Keratinocyte (primary cell): ENCODE results near the gene FDPS. TPM values are rescaled to one million over a fixed set of nuclear protein-coding genes. Genes with fewer than 3 reads are reported as not detected.
A peak's percentile ranks its signal among the peaks of the same experiment; 100 is the strongest.

Experiments used
- DNase-seq: peaks from one replicate; pipeline ENCODE4 v3.0.0-alpha.2; 2011; ENCODE audit warnings: low read depth, missing footprints, low spot score
- FAIRE-seq: peaks from 2 replicates; lab custom pipeline; 2011; peaks lifted over from hg19 to GRCh38; lab: Jason Lieb, UNC
- H2AFZ ChIP-seq: 2 replicates; pipeline ENCODE4 v1.6.0; 2012; ENCODE audit warnings: low read length, control low read depth, inconsistent platforms; ENCODE audit not compliant: control insufficient read depth
- H3K27ac ChIP-seq: 2 replicates; pipeline ENCODE4 v1.5.1; 2011; ENCODE audit warnings: low read length; ENCODE audit not compliant: control insufficient read depth, insufficient read depth
- H3K27me3 ChIP-seq: 3 replicates; pipeline ENCODE4 v1.6.0; 2011; ENCODE audit warnings: low read length; ENCODE audit not compliant: control insufficient read depth, insufficient read depth; ENCODE audit errors: extremely low read depth
- H3K36me3 ChIP-seq, 2 experiments: 2 replicates in 1 of 2; 3 replicates in 1 of 2; pipeline ENCODE4 v1.5.1; 2011; ENCODE audit warnings: low read length in 2 of 2, mild to moderate bottlenecking in 1 of 2; ENCODE audit not compliant: control insufficient read depth in 2 of 2, insufficient read depth in 2 of 2; ENCODE audit errors: extremely low read depth in 1 of 2
- H3K4me1 ChIP-seq: 3 replicates; pipeline ENCODE4 v1.5.1; 2011; ENCODE audit warnings: low read length; ENCODE audit not compliant: control insufficient read depth, insufficient read depth; ENCODE audit errors: extremely low read depth
- H3K4me2 ChIP-seq: 3 replicates; pipeline ENCODE4 v1.6.0; 2011; ENCODE audit warnings: low read depth, low read length; ENCODE audit not compliant: control insufficient read depth, insufficient read depth; ENCODE audit errors: extremely low read depth
- H3K4me3 ChIP-seq, 3 experiments: fragments of 200-600 bp in 1 of 3; sonication (generic) in 1 of 3; 2 replicates in 2 of 3; 3 replicates in 1 of 3; pipeline ENCODE4 v1.5.1; 2011 to 2016; ENCODE audit warnings: low read length in 3 of 3, mild to moderate bottlenecking in 3 of 3, control low read depth in 2 of 3, inconsistent platforms in 1 of 3, low read depth in 1 of 3, mixed read lengths in 1 of 3, mixed run types in 1 of 3, moderate library complexity in 1 of 3; ENCODE audit not compliant: control insufficient read depth in 2 of 3, insufficient read depth in 2 of 3; ENCODE audit errors: extremely low read depth in 1 of 3
- H3K79me2 ChIP-seq: 2 replicates; pipeline ENCODE4 v1.6.0; 2012; ENCODE audit warnings: low read length; ENCODE audit not compliant: control insufficient read depth, insufficient read depth
- H3K9ac ChIP-seq: 3 replicates; pipeline ENCODE4 v1.6.0; 2011; ENCODE audit warnings: low read length; ENCODE audit not compliant: control insufficient read depth, insufficient read depth; ENCODE audit errors: extremely low read depth
- H3K9me1 ChIP-seq: 3 replicates; pipeline ENCODE4 v1.6.0; 2011; ENCODE audit warnings: low read length; ENCODE audit not compliant: control insufficient read depth, insufficient read depth; ENCODE audit errors: extremely low read depth
- H3K9me3 ChIP-seq: 2 replicates; pipeline ENCODE4 v1.5.1; 2012; ENCODE audit warnings: low read depth, low read length; ENCODE audit not compliant: control insufficient read depth
- H4K20me1 ChIP-seq: 3 replicates; pipeline ENCODE4 v1.6.0; 2011; ENCODE audit warnings: low read length; ENCODE audit not compliant: control insufficient read depth, insufficient read depth; ENCODE audit errors: extremely low read depth
- CTCF ChIP-seq, 3 experiments: IDR thresholded peaks in 1 of 3; conservative IDR thresholded peaks in 1 of 3; optimal IDR thresholded peaks in 1 of 3; 2 replicates in 2 of 3; 3 replicates in 1 of 3; pipeline versions ENCODE3 to v1.5.1; 2011; ENCODE audit warnings: low read length in 3 of 3, mild to moderate bottlenecking in 3 of 3, moderate library complexity in 2 of 3, control low read depth in 1 of 3, inconsistent platforms in 1 of 3; ENCODE audit not compliant: insufficient read depth in 2 of 3; ENCODE audit errors: extremely low read depth in 1 of 3
- EZH2 ChIP-seq: IDR thresholded peaks from one replicate; pipeline ENCODE4 v1.6.1; 2012; ENCODE audit warnings: inconsistent platforms, mild to moderate bottlenecking, low read length, moderate library complexity
- dilution Hi-C: fragments of 300-500 bp; cut with MboI; formaldehyde crosslinking; loops from one replicate; pipeline ENCODE4 v1.7.0; 2020; ENCODE audit warnings: low sequenced_read_pairs; ENCODE audit not compliant: extremely low pct_ligation_motif_present
- polyA plus RNA-seq, 5 experiments: library from polyadenylated mRNA; depleted of rRNA in 3 of 5; stranded (reverse) in 3 of 5; stranded (forward) in 1 of 5; unstranded in 1 of 5; fragments of >200 nt; gene quantifications; 1 replicate in 1 of 5; 2 replicates in 3 of 5; 3 replicates in 1 of 5; pipeline versions ENCODE4 v1.2.1 to v1.2.3, GENCODE V29; 2011 to 2012; ENCODE audit warnings: missing spikeins in 2 of 5, low read depth in 1 of 5, low replicate concordance in 1 of 5

FDPS gene
- polyA plus RNA-seq, 1 donor (not counting 4 experiments of a cell fraction or from before 2014, with no cell fraction given) = 821 TPM

GRCh38 chr1:155277070-155277901, 31.4 kb upstream of the FDPS start, which contains the start of gene HCN3:
Gene HCN3 (plus strand): TSS chr1:155277463. CDS start chr1:155277591, 128 bp downstream.
- H4K20me1 ChIP-seq = no peaks in the 10 kb centered on the region
- H3K4me1 ChIP-seq = peaks cover 19% of the 10 kb centered on the region
- no peak for FAIRE-seq
- peak within 1 kb of the TSS; percentile 87 for H2AFZ ChIP-seq
- peak within 1 kb of the TSS; percentile 66 to 82 (median 73) for H3K4me3 ChIP-seq
- DNase-seq = peak; percentile 84
- TF ChIP-seq CTCF (optimal IDR thresholded peaks at IDR 0.05 in 1 of 3, IDR thresholded peaks at IDR 0.05 in 1 of 3, conservative IDR thresholded peaks at IDR 0.05 in 1 of 3; ENCODE audit: extremely low read depth in 1 of 3, insufficient read depth in 2 of 3, low read length in 3 of 3) = peak in 2 of 3 experiments; percentile 35 to 71
- TF ChIP-seq EZH2 = no peak
- H3K27me3 ChIP-seq = no peaks in the 10 kb centered on the region
- peak within 1 kb of the TSS; percentile 68 for H3K9ac ChIP-seq
- H3K79me2 ChIP-seq = peaks cover 6% of the 10 kb centered on the region
- no peaks in the 10 kb centered on the region for H3K9me1 ChIP-seq
- no peaks in the 10 kb centered on the region for H3K36me3 ChIP-seq
- peak within 1 kb of the TSS; percentile 14 for H3K27ac ChIP-seq
- dilution Hi-C loops = no loop called here
- H3K4me2 ChIP-seq = peak within 1 kb of the TSS; percentile 90
- H3K9me3 ChIP-seq = no peaks in the 10 kb centered on the region

- H3K4me2 ChIP-seq = peak overlapping the region; percentile 90
- no peaks in the 10 kb centered on the region for H3K27me3 ChIP-seq
- H3K9ac ChIP-seq = peak overlapping the region; percentile 68
- DNase-seq (no peak), FAIRE-seq (no peak)
- no peaks in the 10 kb centered on the region for H3K9me1 ChIP-seq
- TF ChIP-seq EZH2 (no peak), CTCF (optimal IDR thresholded peaks at IDR 0.05 in 1 of 3, IDR thresholded peaks at IDR 0.05 in 1 of 3, conservative IDR thresholded peaks at IDR 0.05 in 1 of 3; ENCODE audit: extremely low read depth in 1 of 3, insufficient read depth in 2 of 3, low read length in 3 of 3) (peak; percentile 50 to 67 (median 57))
- H4K20me1 ChIP-seq = no peaks in the 10 kb centered on the region
- dilution Hi-C loops = no loop called here
- peak overlapping the region; percentile 66 to 82 (median 73) for H3K4me3 ChIP-seq
- H2AFZ ChIP-seq = peak overlapping the region; percentile 87
- H3K79me2 ChIP-seq = no peaks in the 10 kb centered on the region
- H3K27ac ChIP-seq = no peak overlapping the region
- H3K36me3 ChIP-seq = no peaks in the 10 kb centered on the region
- peaks cover 15% of the 10 kb centered on the region for H3K4me1 ChIP-seq
- H3K9me3 ChIP-seq = no peaks in the 10 kb centered on the region
Measured at GRCh38 chr1:155277902-155278688, 30.6 kb upstream of the FDPS start.
